HT-29 (cell line): ENCODE results near the gene TAF4. TPM values are rescaled to one million over a fixed set of nuclear protein-coding genes. Genes with fewer than 3 reads are reported as not detected.

Experiments
- DNase-seq: peaks from one replicate; pipeline ENCODE4 v3.0.0-alpha.2; 2015; ENCODE audit warnings: low spot score
- total RNA-seq: library from RNA; depleted of rRNA; stranded (reverse); fragments of >200 nt; shearing (Covaris generic); gene quantifications from 2 replicates; pipeline ENCODE4 v1.2.3, GENCODE V29; 2014

The TAF4 gene
- total RNA-seq, 1 experiment from 2014 or later: 14.1 TPM

DNA sequence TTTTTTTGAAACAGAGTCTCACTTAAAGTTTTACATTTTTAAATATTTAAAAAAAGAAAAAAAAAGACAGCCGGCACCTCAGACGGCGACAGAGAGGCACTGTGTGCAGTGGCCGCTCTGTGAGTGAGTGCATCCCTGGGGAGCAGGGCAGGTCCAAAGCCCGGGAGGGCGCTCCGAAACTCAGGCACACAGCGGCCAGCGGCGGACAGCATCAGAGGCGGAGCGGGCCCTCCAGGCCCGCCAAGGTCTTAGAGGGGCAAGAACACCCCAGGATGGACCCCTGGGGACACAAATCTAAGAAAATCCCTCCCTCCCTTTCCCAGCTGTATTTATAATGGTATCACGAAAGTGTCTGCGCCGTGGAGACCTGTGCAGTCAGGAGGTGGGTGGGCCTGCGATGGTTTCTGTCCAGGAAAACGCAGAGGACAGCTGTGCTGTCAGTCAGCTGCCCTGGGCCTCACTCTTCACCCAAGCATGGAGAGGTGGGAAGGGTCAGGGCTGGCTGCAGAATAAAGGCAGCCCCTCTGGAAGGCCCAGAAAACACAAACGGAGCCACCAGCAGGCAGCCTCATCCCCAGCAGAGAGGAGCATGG lies 43.8 kb downstream of the TAF4 start:
- no peak for DNase-seq

DNA sequence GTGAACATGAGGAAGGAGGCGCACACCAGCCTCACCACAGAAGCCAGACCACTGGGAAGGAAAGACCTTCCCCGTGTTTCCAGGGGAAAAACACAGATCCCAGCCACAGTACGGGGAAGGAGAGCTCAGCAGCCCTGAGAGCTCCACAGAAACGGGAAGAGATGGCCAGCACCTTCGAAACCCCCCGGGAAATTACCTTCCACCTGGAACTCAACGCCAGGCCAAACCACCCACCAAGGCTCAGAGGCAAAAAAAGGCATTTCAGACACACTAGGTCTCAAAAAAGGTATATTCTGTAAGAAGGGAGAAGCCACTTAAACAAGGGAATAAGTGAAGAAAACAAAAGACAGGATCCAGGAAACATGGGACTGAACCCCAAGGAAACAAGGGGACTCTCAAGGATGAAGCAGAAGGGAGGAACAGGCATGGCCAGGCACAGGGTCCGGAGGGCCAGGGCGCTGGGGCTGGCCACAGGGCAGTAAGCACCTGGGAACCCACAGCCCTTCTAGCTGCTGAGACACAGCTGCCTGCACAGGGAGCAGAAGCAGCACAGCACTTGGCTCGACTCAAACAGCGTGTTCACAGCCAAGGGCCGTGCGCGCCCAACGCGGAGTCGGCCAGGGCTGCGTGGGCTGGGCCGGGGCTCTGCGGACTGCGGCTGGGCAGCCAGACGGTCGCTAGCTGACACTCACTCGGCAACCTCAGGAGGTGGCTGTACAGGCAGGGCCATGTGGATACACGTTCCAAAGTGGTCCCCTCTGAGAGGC lies 44.6 kb downstream of the TAF4 start:
- no peak for DNase-seq

DNA sequence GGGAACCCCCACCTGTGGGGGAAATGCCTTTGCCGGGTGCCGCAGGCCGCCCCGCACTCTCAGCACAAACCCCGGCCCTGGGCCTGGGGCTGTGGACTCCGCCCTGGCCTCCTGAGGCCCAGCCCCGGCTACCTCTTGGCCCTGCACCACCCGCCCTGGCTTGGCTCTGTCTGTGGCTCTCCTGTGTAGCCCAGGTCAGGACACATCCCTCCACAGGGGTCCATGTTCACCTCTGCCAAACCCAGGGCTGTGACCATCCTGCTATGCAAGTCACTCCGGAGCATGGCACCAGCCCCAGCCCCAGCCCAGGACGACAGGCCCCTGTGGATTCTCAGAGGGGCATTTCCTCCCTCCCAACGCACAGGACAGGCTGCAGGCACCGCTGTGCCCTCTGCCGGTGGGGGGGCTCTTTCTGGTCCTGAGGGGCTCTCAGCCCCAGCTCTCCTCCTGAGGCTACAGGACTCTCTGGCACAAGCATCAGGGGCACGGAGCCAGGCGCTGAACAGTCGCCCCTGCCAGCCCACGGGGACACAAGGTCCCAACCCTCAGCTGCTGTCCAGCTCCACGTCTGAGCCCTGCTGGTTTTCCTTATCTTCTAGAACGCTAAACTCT lies 45.7 kb downstream of the TAF4 start:
- no peak for DNase-seq

DNA sequence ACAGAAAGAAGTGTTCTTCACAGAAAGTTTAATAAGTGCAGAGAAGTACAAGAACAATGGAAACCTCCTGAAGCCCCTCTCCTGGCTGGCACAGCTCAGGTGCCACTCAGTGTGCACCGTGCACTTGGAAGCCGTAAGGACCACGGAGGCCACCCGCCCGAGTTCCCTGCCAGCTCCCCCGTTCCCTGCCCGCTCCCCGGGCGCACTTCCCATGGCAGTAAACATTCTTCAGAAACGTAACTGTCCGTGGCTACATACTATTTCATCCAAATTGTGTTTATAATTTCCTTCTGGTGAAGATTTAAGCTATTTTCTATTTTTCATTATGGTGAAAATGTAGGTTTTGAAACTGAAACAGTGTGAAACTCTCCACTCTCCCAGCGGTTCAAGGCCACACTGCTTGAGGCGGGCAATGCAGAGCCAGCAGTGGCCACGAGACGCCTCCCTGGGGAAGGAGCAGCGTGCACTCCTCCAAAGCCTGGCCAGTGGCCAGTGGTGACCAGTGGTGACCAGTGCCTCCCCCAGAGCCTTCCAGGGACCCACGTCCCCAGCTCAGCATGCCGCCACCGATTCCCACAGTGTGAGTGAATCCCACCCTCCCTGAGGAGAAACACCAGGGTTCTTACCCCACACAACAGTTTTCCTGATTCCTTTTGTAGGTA lies 46.4 kb downstream of the TAF4 start:
- no peak for DNase-seq

DNA sequence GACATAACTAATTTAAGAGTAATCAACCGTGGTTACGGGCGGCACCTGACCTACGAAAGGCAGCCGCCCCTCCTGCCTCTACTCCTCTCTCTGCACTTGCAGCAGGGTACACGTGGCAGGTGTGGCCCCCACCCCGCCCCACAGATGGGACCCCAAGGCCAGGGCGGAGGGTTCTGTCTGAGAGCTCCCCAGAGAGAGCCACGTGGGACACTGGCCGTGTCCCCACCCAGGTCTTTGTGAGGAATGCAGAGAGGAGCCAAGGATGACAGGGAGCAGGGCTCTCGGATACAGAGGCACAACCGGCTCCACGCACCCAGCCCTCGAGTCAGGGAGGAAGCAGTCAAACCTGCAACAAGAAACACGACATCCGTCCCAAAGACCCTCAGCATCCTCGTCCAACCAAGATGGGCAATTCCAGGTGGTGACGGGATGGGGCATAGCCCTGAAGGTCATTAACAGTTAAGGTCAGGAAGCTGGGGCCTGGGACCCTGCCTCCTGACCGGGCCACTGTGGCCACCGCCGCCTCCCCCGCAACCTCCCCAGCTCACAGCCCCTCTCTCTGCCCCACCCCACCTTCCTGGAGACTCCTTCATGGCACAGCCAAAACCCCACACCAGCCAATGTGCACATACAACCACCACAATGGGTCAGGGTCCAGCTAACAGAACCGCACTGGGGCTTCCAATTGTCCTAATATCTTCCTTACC lies 47.1 kb downstream of the TAF4 start:
- DNase-seq: no peak

DNA sequence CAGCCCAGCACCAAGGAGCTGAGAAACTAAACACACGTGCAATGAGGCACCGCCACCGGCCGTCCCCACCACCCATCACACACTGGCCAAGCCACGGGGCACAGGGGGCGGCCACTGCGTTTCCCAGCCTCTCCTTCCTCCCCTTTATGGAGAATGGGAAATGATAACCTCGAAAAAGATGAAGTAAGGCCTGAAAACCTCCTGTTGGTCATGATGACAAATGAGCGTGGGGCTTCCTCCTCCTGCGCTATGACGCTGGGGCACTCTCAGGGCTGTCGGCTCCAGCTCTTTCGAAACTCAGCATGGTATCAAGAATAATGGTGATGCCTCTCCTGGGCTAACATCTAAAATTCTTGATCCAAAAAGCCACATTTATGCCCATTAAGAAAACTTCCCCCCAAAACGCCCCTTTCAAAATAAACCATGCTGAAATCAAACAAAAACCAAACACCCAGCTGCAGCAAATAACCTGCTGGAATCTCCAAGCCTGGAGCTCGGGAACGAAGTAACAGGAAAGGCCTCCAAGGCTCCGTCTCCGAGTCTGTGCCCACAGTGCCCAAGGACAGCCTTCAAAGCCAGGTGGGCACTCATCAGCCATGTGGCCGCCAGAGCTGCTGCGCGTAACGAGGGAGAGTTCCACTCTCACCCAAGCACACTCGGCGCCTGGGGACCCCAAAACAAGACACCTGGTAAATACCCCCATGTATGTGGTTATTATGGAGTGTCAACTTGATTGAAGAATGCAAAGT lies 50.0 kb downstream of the TAF4 start:
- no peak for DNase-seq

DNA sequence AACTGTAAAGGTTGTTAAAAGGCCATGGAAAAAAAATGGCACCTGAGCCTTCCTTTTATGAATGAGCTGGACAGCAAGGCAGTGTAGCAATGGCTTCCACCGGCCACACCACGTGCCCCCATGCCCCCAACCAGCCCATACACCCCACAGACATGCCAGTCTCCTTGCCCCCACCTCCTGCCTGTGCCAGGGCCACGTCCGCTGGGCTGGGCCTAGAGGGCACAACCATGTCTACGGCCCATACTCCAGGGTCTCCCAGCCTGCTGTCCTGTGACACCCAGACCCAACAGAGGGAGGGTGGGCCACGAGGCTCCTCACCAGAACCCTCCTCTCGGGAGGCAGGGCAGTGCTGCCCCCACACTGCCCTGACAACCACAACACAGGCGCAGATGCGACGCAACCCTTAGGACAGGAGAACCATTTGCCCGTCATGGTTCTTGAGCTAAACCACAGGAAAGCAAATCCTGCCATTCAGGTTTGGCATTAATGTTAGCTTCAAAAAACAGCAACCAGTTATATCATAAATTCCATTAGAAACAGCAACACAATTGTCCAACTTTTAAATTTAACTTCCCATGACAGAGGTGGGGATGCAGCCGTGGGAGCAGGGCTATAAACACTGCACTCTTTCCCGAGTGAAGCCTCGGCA lies 50.7 kb downstream of the TAF4 start:
- no peak for DNase-seq

DNA sequence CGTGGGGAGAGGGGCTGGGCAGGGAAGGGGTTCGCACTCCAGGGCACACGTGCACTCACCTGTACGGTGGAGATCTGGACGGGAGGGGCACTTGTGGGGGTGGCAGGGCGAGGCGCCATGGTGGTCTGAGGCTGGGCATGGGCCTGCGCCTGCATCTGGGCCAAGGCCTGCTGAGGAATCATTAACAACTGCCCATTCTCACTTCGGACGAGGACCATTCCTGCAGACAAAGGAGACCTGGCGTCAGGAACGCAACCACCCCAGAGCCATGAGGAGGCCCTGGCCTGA lies 51.2 kb downstream of the TAF4 start:
- DNase-seq: no peak

DNA sequence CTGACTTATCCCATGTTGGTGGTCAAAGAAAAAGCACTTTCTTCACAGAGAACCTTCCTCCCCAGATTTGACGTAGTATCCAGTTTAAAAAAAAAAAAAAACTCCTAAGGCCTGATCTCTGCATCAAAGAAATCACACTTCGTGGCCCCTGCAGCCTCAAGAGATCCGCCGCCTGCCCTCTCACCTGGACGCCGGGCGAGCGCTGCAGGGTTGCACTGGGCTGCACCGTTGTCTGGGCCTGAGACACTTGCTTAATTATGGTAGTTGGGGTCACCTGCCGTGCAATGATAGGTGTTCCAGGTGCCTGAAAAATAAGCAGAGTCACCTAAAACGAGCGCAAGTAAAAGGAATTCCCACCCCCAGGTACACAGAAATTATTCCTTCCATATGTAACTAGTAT lies 53.0 kb downstream of the TAF4 start:
- DNase-seq: no peak

DNA sequence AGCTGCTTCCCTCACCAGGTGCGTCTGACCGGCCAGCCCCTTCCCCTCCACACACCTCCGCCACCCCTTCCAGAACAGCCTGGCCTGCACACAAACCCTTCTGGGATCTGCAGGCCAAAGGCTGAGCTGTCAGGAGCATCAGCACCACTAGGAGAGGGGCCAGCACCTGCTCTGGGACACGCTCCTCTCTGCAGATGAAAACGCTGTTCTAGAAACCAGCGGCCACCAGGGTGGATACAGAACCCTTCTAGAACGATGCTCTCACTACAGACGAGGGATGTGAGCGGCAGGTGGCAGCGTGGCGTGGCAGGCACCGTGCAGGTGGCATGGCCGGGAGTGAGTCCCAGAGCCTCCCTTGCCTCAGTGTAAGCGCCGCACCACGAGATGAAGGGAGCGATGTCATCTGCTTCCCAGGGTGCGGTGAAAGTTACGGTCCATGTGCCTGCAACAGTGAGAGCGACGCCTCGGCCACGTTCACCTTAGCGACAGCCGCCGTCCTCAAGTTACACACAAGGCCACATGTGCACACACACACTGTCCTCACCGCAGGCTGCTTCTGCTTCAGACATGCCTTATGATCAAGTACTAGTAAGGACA lies 53.6 kb downstream of the TAF4 start:
- DNase-seq: no peak

DNA sequence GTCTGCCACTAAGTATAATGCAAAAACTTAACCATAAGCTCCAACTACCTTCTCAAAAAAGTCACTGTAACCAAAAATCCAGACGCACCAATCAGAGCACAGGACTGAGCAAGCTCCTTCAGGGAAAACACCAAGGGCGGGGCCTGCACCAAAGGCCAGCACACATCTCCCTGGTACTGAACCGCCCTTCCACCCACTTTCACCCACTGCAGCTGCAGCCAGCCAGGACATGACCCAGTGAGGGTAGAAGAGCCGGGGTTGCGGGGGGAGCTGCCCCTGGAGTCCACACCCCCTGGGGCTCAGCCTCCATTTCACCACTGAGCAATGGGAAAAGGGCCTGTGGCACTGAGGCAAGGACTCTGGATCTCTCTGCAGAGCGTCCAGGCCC lies 54.3 kb downstream of the TAF4 start:
- no peak for DNase-seq

DNA sequence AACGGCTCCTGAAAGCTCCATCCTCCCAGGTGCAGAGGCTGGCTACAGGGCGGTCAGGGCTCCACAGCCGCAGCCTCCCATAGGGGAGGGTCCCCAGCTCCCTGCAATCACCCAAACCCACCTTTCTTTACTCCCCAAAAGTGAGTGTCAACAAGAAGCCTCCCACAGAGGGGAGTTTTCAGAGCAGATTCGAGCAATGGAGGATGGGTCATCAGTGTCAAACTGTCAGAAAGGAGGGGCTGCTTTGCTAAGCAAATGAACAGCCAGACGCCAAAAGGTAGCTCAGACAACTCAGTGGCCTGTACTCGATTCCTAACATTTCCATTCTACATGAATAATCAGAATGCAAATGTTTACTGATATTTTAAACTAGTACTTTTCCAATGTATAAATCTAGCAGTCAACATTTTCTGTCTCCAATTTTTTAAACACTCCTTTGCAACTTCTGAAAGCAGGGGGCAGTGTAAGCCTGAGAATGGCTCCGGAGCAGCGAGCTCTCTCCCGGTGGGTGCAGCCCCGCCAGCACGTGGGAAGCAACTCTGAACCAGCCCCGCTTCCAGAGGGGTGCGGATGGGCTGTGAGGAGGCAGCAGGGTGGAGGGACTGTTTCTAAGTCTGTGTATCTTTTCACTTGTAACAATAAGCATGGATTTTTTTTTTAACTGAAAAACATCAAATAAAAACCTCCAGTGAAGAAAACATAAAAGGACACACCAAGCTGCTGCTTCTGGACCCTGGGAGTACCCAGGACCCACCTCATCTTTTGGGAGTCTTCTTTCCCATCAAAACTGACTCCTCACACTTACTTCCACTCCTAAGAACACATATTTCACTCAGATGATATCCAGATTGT lies 54.9 kb downstream of the TAF4 start:
- DNase-seq: peak; percentile 68

DNA sequence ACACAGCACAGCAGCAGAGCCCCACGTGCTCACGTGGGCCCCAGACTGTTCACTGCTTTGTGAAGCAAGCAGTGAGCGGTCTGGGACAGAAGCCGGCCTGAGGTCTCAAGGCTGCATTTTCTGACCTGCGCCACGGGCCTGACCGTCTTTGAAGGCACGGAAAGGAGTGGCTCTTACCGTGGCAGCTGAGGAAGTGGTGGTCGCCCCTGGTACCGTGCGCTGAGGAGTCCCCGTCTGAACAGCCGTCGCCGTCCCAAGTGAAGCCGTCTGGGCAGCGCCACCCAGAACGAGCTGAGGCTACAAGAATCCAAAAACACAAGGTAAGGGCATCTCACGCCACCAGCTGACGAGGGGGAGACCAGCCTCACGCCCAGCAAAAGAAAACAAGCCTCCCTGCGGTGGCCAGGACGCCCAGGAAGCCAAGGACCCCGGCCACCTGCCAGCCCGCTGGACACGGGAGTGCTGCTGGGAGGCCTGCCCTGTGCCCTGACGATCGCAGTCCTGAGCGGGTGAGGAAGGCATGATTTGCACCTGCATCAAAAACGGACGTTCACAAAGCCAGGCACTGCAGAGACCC lies 55.7 kb downstream of the TAF4 start:
- DNase-seq: no peak

DNA sequence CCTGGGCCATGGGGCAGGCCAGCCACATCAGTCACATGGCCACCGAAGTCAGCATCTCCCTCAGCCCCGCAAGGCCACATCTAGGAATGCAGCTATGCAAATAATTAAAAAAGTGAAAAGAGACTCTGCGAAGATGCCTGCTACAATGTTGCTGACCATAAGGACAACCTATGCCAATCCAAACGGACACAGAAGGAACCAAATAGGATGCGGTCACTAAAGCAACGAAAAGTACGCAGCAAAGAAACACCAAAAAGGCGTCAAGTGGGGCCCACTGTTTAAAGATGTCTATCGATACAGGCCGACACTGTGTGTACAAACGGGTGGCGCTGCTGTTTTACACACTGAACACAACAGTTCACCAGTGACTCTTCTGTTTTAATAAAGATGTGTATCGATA lies 56.4 kb downstream of the TAF4 start:
- no peak for DNase-seq

DNA sequence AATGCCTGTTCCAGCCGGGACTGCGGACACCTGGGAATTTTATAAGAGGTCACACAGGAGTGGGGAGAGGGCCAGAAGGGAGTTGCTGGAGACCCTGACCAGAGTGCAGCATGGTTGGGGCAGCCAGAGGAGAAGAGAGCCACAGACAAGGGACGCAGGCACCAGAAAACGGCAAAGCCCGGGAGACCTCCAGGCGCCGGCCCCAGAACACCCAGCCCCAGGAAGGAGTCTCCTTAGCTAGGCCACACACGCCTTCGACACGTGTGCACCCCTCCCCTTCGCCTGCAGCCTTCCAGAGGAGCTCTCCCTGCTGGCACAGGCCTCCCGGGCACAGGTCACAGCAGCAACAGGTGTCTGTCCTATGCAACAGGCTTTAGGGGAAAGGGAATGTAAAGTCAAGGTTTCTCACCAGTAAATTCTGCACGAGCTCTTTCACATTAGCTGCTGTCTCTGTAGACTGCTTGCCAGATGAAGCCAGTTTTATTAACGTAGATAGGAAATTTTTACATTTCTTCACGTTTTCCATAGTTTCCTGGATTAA lies 57.0 kb downstream of the TAF4 start:
- no peak for DNase-seq

DNA sequence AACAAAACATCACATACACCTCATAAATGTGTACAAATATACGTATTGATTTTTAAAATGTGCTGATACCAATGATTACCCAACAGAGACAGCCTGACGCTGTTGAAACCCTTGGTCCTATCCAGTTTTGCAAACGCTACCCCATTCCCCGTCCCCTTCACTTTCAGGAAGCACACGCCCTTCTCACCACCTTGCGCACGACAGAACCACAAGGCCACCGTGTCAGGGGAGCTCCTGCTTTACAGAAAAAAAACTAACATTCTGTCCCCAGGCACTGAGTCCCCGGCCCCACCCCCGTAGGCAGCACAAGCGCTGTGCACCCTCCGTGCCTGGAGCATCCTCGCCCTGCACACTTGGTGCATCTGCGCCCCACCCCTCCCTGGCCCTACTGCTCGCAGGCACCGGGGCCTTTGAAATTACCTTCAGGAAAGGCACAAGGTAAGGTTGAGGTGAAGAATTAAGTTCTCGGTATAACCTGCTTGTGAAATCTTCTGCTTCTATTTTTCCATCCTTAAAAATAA lies 58.5 kb downstream of the TAF4 start:
- no peak for DNase-seq

DNA sequence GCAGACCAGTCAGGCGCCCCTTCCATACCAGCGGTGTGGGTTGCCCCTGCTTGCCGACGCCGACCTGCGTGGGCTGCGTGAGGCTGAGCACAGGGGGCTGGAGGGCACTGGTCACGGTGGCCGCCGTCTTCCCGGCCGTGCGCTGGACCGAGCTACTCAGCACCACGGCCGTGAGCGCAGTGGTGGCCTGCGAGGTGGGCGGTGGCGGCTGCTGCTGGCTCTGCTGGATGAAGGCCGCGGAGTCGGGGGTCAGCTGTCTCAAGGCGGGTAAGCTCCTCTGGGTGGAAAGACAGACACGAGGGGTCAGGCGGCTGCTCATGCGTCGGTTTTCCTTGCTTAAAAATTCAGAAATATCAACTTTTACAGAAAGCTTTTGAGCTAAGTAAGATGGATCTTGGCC lies 59.2 kb downstream of the TAF4 start:
- no peak for DNase-seq

DNA sequence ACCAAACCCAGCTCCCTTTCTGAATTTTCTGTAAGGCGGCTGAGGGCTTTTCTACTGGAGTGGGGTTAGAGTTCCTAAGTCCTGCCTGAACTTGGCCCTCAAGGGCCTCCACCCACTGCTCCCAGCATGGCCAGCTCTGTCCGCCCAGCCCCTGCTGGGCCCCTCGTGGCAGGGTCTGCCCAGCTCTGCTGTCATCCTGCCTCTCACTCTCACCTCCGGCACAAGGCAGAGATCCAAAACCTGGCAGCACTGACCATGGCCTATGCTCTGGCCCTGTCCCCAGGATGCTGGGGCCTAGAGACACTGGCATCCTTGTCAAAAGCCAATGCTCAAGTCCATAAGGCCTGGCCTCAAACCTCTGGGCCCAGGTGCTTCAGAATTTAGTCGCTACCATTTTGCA lies 61.1 kb downstream of the TAF4 start:
- DNase-seq: no peak
